ENCODE data around the gene GARIN5A. TPM values are rescaled to one million over a fixed set of nuclear protein-coding genes. Genes with fewer than 3 reads are reported as not detected.

Gene GARIN5A
- total and polyA plus RNA-seq, 2 experiments from 2014 or later, result 5.0 to 10.4 TPM

DNA sequence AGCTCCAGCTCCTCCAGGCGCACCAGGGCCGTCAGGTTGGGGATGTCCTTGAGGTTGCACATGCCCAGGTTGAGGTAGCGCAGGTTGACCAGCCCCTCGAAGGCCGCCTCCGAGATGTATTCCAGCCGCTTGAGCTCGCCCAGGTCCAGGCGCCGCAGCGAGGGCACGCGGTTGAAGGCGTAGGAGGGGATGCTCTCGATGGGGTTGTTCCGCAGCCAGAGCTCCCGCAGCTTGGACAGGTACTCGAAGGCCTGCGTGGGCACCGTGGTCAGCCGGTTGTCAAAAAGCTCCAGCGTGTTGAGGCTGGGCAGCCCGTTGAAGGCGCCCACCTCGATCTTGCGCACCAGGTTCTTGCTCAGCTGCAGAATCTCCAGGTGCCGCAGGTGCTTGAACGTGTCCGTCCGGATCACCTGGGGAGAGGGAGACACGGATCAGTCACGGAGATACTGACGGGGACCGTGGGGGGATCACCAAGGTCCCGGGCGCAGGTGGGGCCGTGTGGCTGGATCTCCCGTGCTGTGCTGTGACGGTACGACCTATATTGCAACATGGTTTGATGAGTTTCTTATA is 42.4 kb upstream of the GARIN5A start:
- Histone ChIP-seq H4K20me1 (ENCODE audit: insufficient read depth, poor library complexity, severe bottlenecking) (no peaks in the 10 kb centered on the region), H3K27me3 (no peaks in the 10 kb centered on the region), H3K9me3 (ENCODE audit: low read depth) (no peaks in the 10 kb centered on the region), H2AFZ (no peak overlapping the region), H3K79me2 (no peaks in the 10 kb centered on the region), H3K4me3 (no peak overlapping the region), H3K4me2 (no peak overlapping the region), H3K27ac (no peak overlapping the region), H3K9me2 (replicated peaks; ENCODE audit: insufficient read depth) (no peaks in the 10 kb centered on the region), H3K4me1 (ENCODE audit: insufficient read depth) (no peaks in the 10 kb centered on the region), H3K36me3 (replicated peaks; ENCODE audit: insufficient read depth, low read depth) (no peaks in the 10 kb centered on the region)
- 97% methylated on average over 40 of the region's 40 CpGs for whole genome bisulfite sequencing (ENCODE audit: low lambda C conversion rate, missing lambda C conversion rate)
- TF ChIP-seq EZH2phosphoT487 (IDR thresholded peaks at IDR 0.05; ENCODE audit: low read depth, severe bottlenecking, unreplicated experiment) (no peak), EZH2 (IDR thresholded peaks at IDR 0.05; ENCODE audit: borderline replicate concordance) (no peak)
- TF ChIP-seq, protein P1, sequence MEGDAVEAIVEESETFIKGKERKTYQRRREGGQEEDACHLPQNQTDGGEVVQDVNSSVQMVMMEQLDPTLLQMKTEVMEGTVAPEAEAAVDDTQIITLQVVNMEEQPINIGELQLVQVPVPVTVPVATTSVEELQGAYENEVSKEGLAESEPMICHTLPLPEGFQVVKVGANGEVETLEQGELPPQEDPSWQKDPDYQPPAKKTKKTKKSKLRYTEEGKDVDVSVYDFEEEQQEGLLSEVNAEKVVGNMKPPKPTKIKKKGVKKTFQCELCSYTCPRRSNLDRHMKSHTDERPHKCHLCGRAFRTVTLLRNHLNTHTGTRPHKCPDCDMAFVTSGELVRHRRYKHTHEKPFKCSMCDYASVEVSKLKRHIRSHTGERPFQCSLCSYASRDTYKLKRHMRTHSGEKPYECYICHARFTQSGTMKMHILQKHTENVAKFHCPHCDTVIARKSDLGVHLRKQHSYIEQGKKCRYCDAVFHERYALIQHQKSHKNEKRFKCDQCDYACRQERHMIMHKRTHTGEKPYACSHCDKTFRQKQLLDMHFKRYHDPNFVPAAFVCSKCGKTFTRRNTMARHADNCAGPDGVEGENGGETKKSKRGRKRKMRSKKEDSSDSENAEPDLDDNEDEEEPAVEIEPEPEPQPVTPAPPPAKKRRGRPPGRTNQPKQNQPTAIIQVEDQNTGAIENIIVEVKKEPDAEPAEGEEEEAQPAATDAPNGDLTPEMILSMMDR (IDR thresholded peaks at IDR 0.05; ENCODE audit: poor library complexity), result no peak
- DNase-seq (ENCODE audit: low spot score), result no peak

- 93% methylated on average over 53 of the region's 87 CpGs for WGBS (ENCODE audit: low lambda C conversion rate, missing lambda C conversion rate)
- H3K27me3 ChIP-seq, result no peaks in the 10 kb centered on the region
- DNase-seq (ENCODE audit: low spot score), result no peak
Observed at GRCh38 chr19:50518091-50519005, 41.7 kb upstream of the GARIN5A start.

GRCh38 chr19:50517704-50518075 is 41.0 kb upstream of the GARIN5A start:
- no peak overlapping the region for H3K4me2 ChIP-seq
- H3K36me3 ChIP-seq (replicated peaks; ENCODE audit: insufficient read depth, low read depth), result no peaks in the 10 kb centered on the region
- no peaks in the 10 kb centered on the region for H3K9me2 ChIP-seq (replicated peaks; ENCODE audit: insufficient read depth)
- H3K4me1 ChIP-seq (ENCODE audit: insufficient read depth), result no peaks in the 10 kb centered on the region
- no peak overlapping the region for H3K27ac ChIP-seq
- no peak overlapping the region for H2AFZ ChIP-seq
- 97% methylated on average over 31 of the region's 37 CpGs for WGBS (ENCODE audit: low lambda C conversion rate, missing lambda C conversion rate)
- no peaks in the 10 kb centered on the region for H3K9me3 ChIP-seq (ENCODE audit: low read depth)
- H3K4me3 ChIP-seq, result no peak overlapping the region
- no peaks in the 10 kb centered on the region for H3K79me2 ChIP-seq
- no peaks in the 10 kb centered on the region for H3K27me3 ChIP-seq
- TF ChIP-seq EZH2phosphoT487 (IDR thresholded peaks at IDR 0.05; ENCODE audit: low read depth, severe bottlenecking, unreplicated experiment) (no peak), EZH2 (IDR thresholded peaks at IDR 0.05; ENCODE audit: borderline replicate concordance) (no peak)
- TF ChIP-seq, protein P1 (IDR thresholded peaks at IDR 0.05; ENCODE audit: poor library complexity), result no peak
- no peaks in the 10 kb centered on the region for H4K20me1 ChIP-seq (ENCODE audit: insufficient read depth, poor library complexity, severe bottlenecking)
- no peak for DNase-seq (ENCODE audit: low spot score)

More at GRCh38 chr19:50518091-50519005, 41.7 kb upstream of the GARIN5A start:
- no peaks in the 10 kb centered on the region for H3K36me3 ChIP-seq (replicated peaks; ENCODE audit: insufficient read depth, low read depth)
- no peaks in the 10 kb centered on the region for H3K9me3 ChIP-seq (ENCODE audit: low read depth)
- H3K4me2 ChIP-seq, result no peak overlapping the region
- no peak overlapping the region for H2AFZ ChIP-seq
- H3K27ac ChIP-seq, result no peak overlapping the region
- no peaks in the 10 kb centered on the region for H3K9me2 ChIP-seq (replicated peaks; ENCODE audit: insufficient read depth)
- H3K79me2 ChIP-seq, result no peaks in the 10 kb centered on the region
- TF ChIP-seq, protein P1 (IDR thresholded peaks at IDR 0.05; ENCODE audit: poor library complexity), result no peak
- TF ChIP-seq EZH2phosphoT487 (IDR thresholded peaks at IDR 0.05; ENCODE audit: low read depth, severe bottlenecking, unreplicated experiment) (no peak), EZH2 (IDR thresholded peaks at IDR 0.05; ENCODE audit: borderline replicate concordance) (no peak)
- H3K4me1 ChIP-seq (ENCODE audit: insufficient read depth), result no peaks in the 10 kb centered on the region
- no peaks in the 10 kb centered on the region for H4K20me1 ChIP-seq (ENCODE audit: insufficient read depth, poor library complexity, severe bottlenecking)
- H3K4me3 ChIP-seq, result no peak overlapping the region

Data from hepatocyte (in vitro differentiated cells).